Psoas muscle (tissue), 8 donors: ENCODE results near the gene RPTN. TPM values are rescaled to one million over a fixed set of nuclear protein-coding genes. Genes with fewer than 3 reads are reported as not detected.

Source experiments
- ATAC-seq, 4 donors: fragments of 200-7000 bp; cut with Tn5 transposase; one replicate each; pipeline ENCODE4 v1.9.1; 2020; ENCODE audit warnings: moderate library complexity in 3 of 4, mild to moderate bottlenecking in 2 of 4
- DNase-seq, 2 donors: peaks; one replicate each; pipeline ENCODE4 v3.0.0-alpha.2; 2020
- H3K27ac ChIP-seq: fragments of 200-600 bp; one replicate; pipeline ENCODE4 v1.8.0; 2022
- H3K27me3 ChIP-seq, 3 donors: fragments of 200-600 bp in 1 of 3; one replicate each; pipeline versions ENCODE4 v1.6.1 to v1.8.0; 2013 to 2022; ENCODE audit warnings: low read length in 2 of 3, mild to moderate bottlenecking in 2 of 3, moderate library complexity in 1 of 3; ENCODE audit not compliant: insufficient read depth in 3 of 3
- H3K36me3 ChIP-seq, 2 donors: fragments of 200-600 bp in 1 of 2; one replicate each; pipeline versions ENCODE4 v1.6.1 to v1.8.0; 2013 to 2022; ENCODE audit warnings: low read depth in 1 of 2, mild to moderate bottlenecking in 1 of 2, moderate library complexity in 1 of 2; ENCODE audit not compliant: insufficient read depth in 1 of 2
- H3K4me1 ChIP-seq: fragments of 200-600 bp; one replicate; pipeline ENCODE4 v1.8.0; 2022
- H3K4me3 ChIP-seq: fragments of 200-600 bp; one replicate; pipeline ENCODE4 v1.8.0; 2022; ENCODE audit warnings: mild to moderate bottlenecking
- H3K9me3 ChIP-seq: fragments of 200-600 bp; one replicate; pipeline ENCODE4 v1.8.0; 2022
- WGBS, 3 donors: extraction: QIAGEN DNeasy Blood & Tissue Kit; methylation state at CpG; one replicate each; pipeline versions ENCODE4 v1.1.6 to v1.1.7; 2013; 5-methylcytosine and 5-hydroxymethylcytosine counted together
- intact Hi-C, 2 donors: fragments of 100-400 bp; cut with DNase I; formaldehyde crosslinking; loops; one replicate each; pipeline versions ENCODE4 v1.11.0 to v1.14.2; 2022
- polyA plus RNA-seq, 3 donors: library from polyadenylated mRNA; stranded (reverse); fragments of 200-250 nt; gene quantifications; one replicate each; pipeline ENCODE4 v1.2.3, GENCODE V29; 2013
- total RNA-seq, 4 donors: library from RNA; stranded (reverse); fragmentation: NEBNext Ultra II Directional in 2 of 4; extraction: Animal tissue kit (Norgen Biotek cat#: 25700) in 2 of 4; gene quantifications; one replicate each; pipeline versions ENCODE4 v1.2.1 to v1.2.4, GENCODE V29; 2021 to 2023
- TF ChIP-seq, protein P1 (sequence below): fragments of 200-600 bp; IDR thresholded peaks from one replicate; pipeline ENCODE4 v1.8.0; 2022; ENCODE audit warnings: antibody characterized with exemption
- donor health status: healthy with polysubstance abuse.
- donor health status: DM: no; HTN: no; CAD: no; lungs with moderate emphysema.
- donor health status: Bipolar disorder and iron deficiency.
- donor health status: healthy.
- donor health status: DM: yes; HTN: yes; CAD: no.
- donor health status: DM: no; HTN: no; CAD: no.
- donor health status: DM: no; HTN: no; CAD: no.
- donor health status: DM: yes; HTN: yes; CAD: no.

Gene RPTN
- total and polyA plus RNA-seq, 7 donors, result not detected

- Histone ChIP-seq H3K27ac (no peak overlapping the region), H3K36me3 (no peaks in the 10 kb centered on the region), H3K4me3 (peak overlapping the region; percentile 56), H3K4me1 (no peaks in the 10 kb centered on the region), H3K27me3 (peaks cover 8 to 98% (median 46%) of the 10 kb centered on the region in 3 donors), H3K9me3 (peaks cover 5% of the 10 kb centered on the region)
- DNase-seq (peak in 1 of 2 donors; percentile 50), ATAC-seq (no peak)
- TF ChIP-seq, protein P1, sequence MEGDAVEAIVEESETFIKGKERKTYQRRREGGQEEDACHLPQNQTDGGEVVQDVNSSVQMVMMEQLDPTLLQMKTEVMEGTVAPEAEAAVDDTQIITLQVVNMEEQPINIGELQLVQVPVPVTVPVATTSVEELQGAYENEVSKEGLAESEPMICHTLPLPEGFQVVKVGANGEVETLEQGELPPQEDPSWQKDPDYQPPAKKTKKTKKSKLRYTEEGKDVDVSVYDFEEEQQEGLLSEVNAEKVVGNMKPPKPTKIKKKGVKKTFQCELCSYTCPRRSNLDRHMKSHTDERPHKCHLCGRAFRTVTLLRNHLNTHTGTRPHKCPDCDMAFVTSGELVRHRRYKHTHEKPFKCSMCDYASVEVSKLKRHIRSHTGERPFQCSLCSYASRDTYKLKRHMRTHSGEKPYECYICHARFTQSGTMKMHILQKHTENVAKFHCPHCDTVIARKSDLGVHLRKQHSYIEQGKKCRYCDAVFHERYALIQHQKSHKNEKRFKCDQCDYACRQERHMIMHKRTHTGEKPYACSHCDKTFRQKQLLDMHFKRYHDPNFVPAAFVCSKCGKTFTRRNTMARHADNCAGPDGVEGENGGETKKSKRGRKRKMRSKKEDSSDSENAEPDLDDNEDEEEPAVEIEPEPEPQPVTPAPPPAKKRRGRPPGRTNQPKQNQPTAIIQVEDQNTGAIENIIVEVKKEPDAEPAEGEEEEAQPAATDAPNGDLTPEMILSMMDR, result no peak
- intact Hi-C loops, result no loop called here
- 2 to 3% (median 2%) methylated on average over 30 to 31 of the region's 31 CpGs for WGBS, 3 donors
These were observed 48.6 kb downstream of the RPTN start for GRCh38 chr1:152110365-152110859.

DNA sequence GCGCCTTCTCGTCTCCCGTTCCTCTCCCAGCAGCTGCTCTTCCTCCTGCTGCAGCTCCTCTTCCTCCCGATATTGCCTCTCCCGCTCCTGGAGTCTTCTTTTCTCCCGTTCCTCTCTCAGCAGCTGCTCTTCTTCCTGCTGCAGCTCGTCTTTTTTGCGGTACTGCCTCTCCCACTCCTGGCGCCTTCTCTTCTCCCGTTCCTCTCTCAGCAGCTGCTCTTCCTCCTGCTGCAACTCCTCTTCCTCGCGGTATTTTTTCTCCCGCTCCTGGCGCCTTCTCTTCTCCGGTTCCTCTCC is 49.1 kb downstream of the RPTN start:
- Histone ChIP-seq H3K4me1 (no peaks in the 10 kb centered on the region), H3K4me3 (peak overlapping the region; percentile 56), H3K27ac (no peak overlapping the region), H3K27me3 (peaks cover 8 to 98% (median 45%) of the 10 kb centered on the region in 3 donors), H3K36me3 (no peaks in the 10 kb centered on the region), H3K9me3 (peaks cover 5% of the 10 kb centered on the region)
- TF ChIP-seq, protein P1, result no peak
- WGBS, 3 donors, result 5 to 13% (median 8%) methylated on average over 15 of the region's 15 CpGs
- intact Hi-C loops, result no loop called here
- ATAC-seq (no peak), DNase-seq (no peak)

GRCh38 chr1:152109231-152109997 is 49.6 kb downstream of the RPTN start:
- Histone ChIP-seq H3K27me3 (peaks cover 8 to 98% (median 44%) of the 10 kb centered on the region in 3 donors), H3K9me3 (peaks cover 5% of the 10 kb centered on the region), H3K36me3 (no peaks in the 10 kb centered on the region), H3K4me1 (no peaks in the 10 kb centered on the region), H3K4me3 (peak overlapping the region; percentile 56), H3K27ac (no peak overlapping the region)
- TF ChIP-seq, protein P1, result no peak
- ATAC-seq (no peak), DNase-seq (no peak)
- WGBS, 3 donors, result 7 to 12% (median 8%) methylated on average over 31 of the region's 31 CpGs
- intact Hi-C loops, result no loop called here

GRCh38 chr1:152108882-152109222 is 50.2 kb downstream of the RPTN start:
- no peak overlapping the region for H3K27ac ChIP-seq
- ATAC-seq, result no peak
- H3K9me3 ChIP-seq, result peaks cover 5% of the 10 kb centered on the region
- intact Hi-C loops, result no loop called here
- H3K4me3 ChIP-seq, result peak overlapping the region; percentile 5
- H3K27me3 ChIP-seq, result peaks cover 4 to 98% (median 44%) of the 10 kb centered on the region in 3 donors
- H3K4me1 ChIP-seq, result no peaks in the 10 kb centered on the region
- WGBS, 3 donors, result 4 to 10% (median 7%) methylated on average over 28 of the region's 28 CpGs
- TF ChIP-seq, protein P1, result no peak
- DNase-seq, result no peak
- no peaks in the 10 kb centered on the region for H3K36me3 ChIP-seq
